Mucosa of rectum (tissue), 2 donors: Measurements from ENCODE around the gene SYNC.
A peak's percentile ranks its signal among the peaks of the same experiment; 100 is the strongest.

Experiments used
- H3K27ac ChIP-seq, 2 donors: one replicate each; pipeline ENCODE4 v1.7.0; 2013; ENCODE audit warnings: inconsistent platforms in 2 of 2, low read depth in 2 of 2, low read length in 2 of 2
- H3K27me3 ChIP-seq, 2 donors: one replicate each; pipeline ENCODE4 v1.7.0; 2013; ENCODE audit warnings: low read length in 2 of 2; ENCODE audit not compliant: control insufficient read depth in 2 of 2, insufficient read depth in 2 of 2
- H3K36me3 ChIP-seq, 2 donors: one replicate each; pipeline ENCODE4 v1.7.0; 2013; ENCODE audit warnings: low read length in 2 of 2; ENCODE audit not compliant: control insufficient read depth in 2 of 2, insufficient read depth in 2 of 2
- H3K4me1 ChIP-seq, 2 donors: one replicate each; pipeline ENCODE4 v1.7.0; 2013; ENCODE audit warnings: low read length in 2 of 2, mild to moderate bottlenecking in 1 of 2; ENCODE audit not compliant: control insufficient read depth in 2 of 2, insufficient read depth in 2 of 2
- H3K4me3 ChIP-seq, 2 donors: one replicate each; pipeline ENCODE4 v1.7.0; 2013; ENCODE audit warnings: low read length in 2 of 2
- H3K9ac ChIP-seq, 2 donors: one replicate each; pipeline ENCODE4 v1.7.0; 2013; ENCODE audit warnings: low read length in 2 of 2, low read depth in 1 of 2, mild to moderate bottlenecking in 1 of 2
- H3K9me3 ChIP-seq, 2 donors: one replicate each; pipeline ENCODE4 v1.7.0; 2013; ENCODE audit warnings: low read length in 2 of 2; ENCODE audit not compliant: control insufficient read depth in 2 of 2
- donor health status: healthy.
- donor health status: Normal muscosa, but diverticular disease.

Gene SYNC

DNA sequence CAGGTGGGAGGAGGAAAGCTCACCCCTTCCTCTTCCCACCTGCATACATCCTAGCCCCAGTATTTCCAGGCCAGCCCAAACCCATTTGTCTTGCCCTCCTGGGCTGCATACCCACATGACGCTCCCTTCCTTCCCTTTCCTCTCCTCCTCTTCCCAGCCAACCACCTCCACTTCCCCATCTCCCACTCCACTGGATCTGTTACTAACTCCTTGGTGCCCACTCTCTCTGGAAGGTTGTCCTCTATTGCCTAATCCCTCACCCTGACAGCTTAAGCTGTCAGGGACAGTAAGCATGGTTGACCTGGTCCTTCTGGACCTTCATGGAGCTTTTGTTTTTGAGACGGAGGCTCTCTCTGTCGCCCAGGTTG lies 23.0 kb upstream of the SYNC start:
- no peaks in the 10 kb centered on the region for H3K27me3 ChIP-seq
- H3K4me3 ChIP-seq, result no peak overlapping the region
- no peaks in the 10 kb centered on the region for H3K36me3 ChIP-seq
- no peaks in the 10 kb centered on the region for H3K9me3 ChIP-seq
- no peak overlapping the region for H3K9ac ChIP-seq
- H3K27ac ChIP-seq, result no peak overlapping the region
- H3K4me1 ChIP-seq, result peaks cover 7 to 8% of the 10 kb centered on the region in 2 donors

DNA sequence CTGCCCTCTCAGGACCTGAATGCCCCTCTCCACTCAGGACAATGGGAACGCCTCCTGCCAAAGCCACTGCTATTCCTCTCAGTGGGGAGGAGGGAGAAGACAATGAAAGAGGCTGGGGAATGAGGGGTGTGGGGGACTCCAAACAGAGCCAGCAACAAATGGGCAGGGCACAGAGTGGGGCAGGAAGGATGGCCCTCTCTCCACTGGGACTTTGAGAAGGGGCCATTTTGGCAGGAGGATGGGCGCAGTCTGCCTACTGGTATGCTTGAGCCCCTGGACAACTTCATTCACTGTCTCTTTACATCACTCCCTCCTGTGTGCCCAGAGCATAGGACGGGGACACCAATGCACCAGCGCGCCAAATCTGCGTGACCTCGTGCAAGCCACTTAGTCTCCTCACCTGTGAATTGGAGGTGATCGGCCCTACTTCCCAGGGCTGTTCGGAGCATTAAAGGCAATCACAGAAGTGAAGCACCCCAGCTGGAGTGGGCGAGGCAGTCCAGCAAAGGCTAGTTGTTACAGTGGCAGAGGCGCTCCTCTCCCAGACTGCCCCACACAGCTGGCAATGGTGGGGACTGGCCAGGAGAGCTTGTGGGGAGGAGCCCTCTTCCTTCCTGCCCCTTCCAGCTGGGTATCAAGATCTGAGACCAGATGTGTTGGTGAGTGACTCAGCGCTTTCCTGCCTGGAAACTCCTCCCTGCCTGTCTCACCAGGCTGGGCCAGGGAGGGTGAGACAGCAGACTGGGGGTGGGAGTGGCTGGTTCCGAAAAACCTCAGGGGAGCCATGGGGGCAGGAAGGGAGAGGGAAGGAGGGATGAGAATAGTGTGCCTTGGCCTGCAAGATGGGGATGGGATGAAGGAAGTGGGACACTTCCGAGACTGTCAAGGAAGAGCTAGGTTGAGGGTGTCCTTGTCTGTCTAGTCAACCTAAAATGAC lies 22.4 kb upstream of the SYNC start:
- H3K36me3 ChIP-seq, result no peaks in the 10 kb centered on the region
- H3K9me3 ChIP-seq, result no peaks in the 10 kb centered on the region
- no peaks in the 10 kb centered on the region for H3K27me3 ChIP-seq
- H3K27ac ChIP-seq, result peak overlapping the region in 1 of 2 donors; percentile 16
- H3K9ac ChIP-seq, result no peak overlapping the region
- H3K4me3 ChIP-seq, result peak overlapping the region in 1 of 2 donors; percentile 13
- H3K4me1 ChIP-seq, result peaks cover 7 to 8% of the 10 kb centered on the region in 2 donors

DNA sequence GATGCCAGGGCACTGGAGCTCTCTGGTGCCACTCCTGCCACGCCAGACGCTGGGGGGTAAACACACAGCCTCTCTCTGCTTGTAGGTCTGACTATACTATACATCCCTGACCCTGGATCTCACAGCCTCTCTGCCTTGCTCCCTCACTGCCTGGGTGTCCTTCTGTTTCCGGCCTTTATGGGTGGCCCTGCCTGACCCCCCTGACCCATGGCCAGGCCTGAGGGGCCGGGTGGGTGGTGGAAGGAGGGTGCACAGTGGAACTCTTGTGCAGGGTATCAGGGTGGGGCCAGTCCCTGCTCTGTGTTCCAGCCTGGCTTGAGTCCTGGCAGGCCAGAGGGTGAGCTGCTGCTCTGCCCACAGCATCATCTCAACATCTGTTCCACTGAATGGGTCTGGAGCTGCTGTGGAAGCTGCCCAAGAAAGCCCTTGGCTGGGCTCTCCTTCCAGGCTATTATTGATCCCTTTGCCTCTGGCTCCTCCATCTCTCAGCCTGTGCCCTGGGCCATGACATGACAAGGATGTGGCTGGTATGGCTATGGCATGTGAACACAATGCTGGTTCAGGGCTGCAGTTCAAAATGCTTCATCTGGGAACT lies 17.2 kb upstream of the SYNC start:
- Histone ChIP-seq H3K36me3 (no peaks in the 10 kb centered on the region), H3K4me1 (peaks cover 11 to 18% of the 10 kb centered on the region in 2 donors), H3K9ac (no peak overlapping the region), H3K27me3 (no peaks in the 10 kb centered on the region), H3K27ac (no peak overlapping the region), H3K9me3 (no peaks in the 10 kb centered on the region), H3K4me3 (no peak overlapping the region)

DNA sequence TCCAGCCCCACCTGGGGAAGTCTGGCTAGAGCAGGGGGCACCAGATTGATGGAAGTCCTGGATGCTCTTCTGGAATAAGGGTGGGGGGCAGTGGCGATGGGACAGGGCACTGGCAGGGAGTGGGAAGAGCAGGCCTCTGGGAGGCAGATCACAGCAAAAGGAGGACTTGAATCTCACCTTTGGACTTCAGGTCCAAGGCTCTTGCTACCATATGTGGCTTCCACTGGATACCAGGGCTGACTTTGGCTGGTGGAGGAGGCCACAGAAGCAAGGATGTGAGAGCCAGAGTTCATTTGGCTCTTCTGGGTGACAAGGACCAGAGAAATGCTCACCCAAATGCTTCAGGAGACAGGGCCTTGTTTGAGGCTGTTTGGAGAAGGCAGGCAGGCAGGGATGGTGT lies 16.0 kb upstream of the SYNC start:
- Histone ChIP-seq H3K27ac (no peak overlapping the region), H3K36me3 (no peaks in the 10 kb centered on the region), H3K9me3 (no peaks in the 10 kb centered on the region), H3K4me1 (peaks cover 11 to 18% of the 10 kb centered on the region in 2 donors), H3K4me3 (no peak overlapping the region), H3K27me3 (no peaks in the 10 kb centered on the region), H3K9ac (no peak overlapping the region)

DNA sequence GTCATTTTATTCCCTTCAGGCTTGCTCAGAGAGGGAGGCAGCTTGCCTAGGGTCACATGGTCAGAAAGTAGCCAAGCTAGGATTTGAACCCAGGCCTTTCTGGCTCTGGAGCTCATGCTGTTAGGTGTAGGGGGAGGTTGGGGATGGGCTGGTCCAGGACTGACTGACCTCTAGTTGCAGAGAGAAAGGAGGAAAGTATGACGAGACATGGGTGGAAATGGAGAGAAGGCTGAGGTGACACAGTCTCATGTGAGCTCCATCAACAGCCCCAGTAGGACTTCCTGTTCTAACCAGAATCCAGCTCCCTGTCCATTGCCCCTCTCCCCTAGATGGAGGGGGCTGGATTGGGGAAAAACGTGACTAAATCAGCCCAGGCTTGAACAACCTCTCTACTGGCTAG lies 15.5 kb upstream of the SYNC start:
- no peak overlapping the region for H3K9ac ChIP-seq
- H3K36me3 ChIP-seq, result no peaks in the 10 kb centered on the region
- H3K4me1 ChIP-seq, result peaks cover 14 to 18% of the 10 kb centered on the region in 2 donors
- H3K27ac ChIP-seq, result no peak overlapping the region
- no peaks in the 10 kb centered on the region for H3K27me3 ChIP-seq
- H3K9me3 ChIP-seq, result no peaks in the 10 kb centered on the region
- no peak overlapping the region for H3K4me3 ChIP-seq

DNA sequence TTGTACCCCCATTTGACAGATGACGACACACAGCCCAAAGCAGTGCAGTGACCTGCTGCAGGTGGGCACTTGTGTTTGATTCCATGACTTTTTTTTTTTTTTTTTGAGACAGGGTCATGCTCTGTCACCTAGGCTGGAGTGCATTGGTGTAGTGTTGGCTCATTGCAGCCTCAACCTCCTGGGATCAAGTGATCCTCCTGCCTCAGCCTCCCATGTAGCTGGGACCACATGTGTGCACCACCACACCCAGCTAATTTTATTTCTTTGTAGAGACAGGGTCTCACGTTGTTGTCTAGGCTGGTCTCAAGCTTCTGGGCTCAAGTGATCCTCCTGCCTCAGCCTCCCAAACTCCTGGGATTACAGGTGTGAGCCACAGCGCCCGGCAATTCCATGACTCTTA lies 14.9 kb upstream of the SYNC start:
- Histone ChIP-seq H3K4me1 (peaks cover 14 to 18% of the 10 kb centered on the region in 2 donors), H3K27me3 (no peaks in the 10 kb centered on the region), H3K36me3 (no peaks in the 10 kb centered on the region), H3K4me3 (no peak overlapping the region), H3K9me3 (no peaks in the 10 kb centered on the region), H3K9ac (no peak overlapping the region), H3K27ac (no peak overlapping the region)

DNA sequence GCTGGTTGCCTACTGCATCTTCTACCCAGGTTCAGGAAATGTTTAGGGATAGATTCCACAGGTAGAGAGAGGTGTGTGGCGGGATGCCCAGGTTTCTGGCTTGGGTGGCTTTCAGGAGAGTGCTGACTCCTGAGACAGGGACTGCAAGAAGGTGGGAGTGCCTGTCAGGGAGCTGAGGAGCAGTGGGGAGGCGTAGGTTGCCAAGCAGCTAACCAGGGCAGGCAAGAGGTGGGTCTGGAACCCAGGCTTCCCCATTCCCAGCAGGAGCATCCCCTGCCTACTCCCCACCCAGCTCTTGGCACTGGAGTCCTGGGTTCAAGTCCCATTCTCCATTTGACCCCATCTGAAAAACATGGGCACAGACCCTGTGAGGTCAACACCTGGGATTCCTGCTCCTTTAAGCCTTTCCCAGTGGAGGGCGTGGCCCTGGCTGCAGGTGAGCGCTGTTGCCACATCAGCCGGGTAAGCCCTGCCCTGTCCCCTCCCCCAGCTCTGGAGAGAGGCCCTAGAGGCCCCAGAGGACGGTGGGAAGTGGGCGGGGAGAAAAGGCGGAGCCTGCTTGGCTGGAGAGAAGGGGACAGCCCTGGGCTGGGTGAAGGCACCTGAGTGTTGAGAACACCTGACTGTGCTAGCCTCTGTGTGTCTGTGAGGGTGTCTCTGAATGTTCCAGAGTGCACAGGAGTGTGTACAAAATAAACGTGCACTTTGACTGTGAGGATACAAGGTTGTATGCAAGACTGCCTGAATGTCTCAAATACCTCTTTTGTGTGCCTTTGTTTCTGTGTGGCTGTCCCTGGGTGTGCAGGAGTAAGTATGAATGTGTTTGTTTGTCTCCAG lies 14.0 kb upstream of the SYNC start:
- H3K9ac ChIP-seq, result peak overlapping the region; percentile 59 to 65
- H3K27me3 ChIP-seq, result no peaks in the 10 kb centered on the region
- no peaks in the 10 kb centered on the region for H3K36me3 ChIP-seq
- H3K27ac ChIP-seq, result peak overlapping the region; percentile 88 to 90
- no peaks in the 10 kb centered on the region for H3K9me3 ChIP-seq
- peaks cover 16 to 24% of the 10 kb centered on the region in 2 donors for H3K4me1 ChIP-seq
- H3K4me3 ChIP-seq, result peak overlapping the region; percentile 7 to 31

DNA sequence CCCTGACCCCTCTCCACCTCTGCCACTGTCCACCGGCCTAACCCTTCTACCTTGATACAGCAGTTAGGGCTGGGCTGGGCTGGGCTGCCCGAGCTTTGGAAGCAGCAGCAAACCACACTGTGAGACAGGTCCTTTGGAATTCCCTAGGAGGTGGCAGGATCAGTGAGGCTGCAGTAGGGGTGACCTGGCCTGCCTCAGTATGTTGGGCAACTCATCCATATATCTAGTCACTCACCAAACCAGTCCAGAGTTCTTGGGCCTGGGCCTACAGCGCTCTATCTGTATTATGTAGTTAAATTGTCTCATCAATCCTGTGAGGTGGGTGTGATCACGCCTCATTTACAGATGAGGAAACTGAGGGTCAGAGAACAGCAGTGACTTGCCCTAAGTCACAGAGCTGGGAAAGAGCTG lies 13.3 kb upstream of the SYNC start:
- H3K4me1 ChIP-seq, result peaks cover 16 to 24% of the 10 kb centered on the region in 2 donors
- H3K9ac ChIP-seq, result peak overlapping the region; percentile 59 to 65
- H3K36me3 ChIP-seq, result no peaks in the 10 kb centered on the region
- no peaks in the 10 kb centered on the region for H3K9me3 ChIP-seq
- H3K27me3 ChIP-seq, result no peaks in the 10 kb centered on the region
- no peak overlapping the region for H3K4me3 ChIP-seq
- H3K27ac ChIP-seq, result peak overlapping the region; percentile 88 to 90

DNA sequence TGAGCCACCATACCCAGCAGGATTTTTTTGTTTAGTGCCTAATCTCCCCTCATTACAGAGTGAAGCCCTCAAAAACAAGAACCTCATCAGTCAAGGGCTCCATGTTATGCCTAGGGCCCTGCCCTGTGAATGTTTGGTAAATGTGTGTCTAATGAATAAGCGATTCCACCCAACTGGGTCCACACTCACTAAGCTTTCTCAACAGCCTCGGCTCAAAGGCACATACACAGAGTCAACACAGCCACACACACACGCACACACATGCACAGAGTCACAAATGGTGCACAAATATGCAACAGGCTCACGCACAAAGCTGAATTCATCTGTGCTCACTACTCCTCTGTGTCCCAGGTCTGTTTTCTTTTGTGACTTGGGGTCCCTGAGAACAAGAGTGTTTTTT lies 11.7 kb upstream of the SYNC start:
- Histone ChIP-seq H3K27ac (no peak overlapping the region), H3K36me3 (no peaks in the 10 kb centered on the region), H3K9me3 (no peaks in the 10 kb centered on the region), H3K4me1 (peaks cover 16 to 24% of the 10 kb centered on the region in 2 donors), H3K27me3 (no peaks in the 10 kb centered on the region), H3K9ac (no peak overlapping the region), H3K4me3 (no peak overlapping the region)

DNA sequence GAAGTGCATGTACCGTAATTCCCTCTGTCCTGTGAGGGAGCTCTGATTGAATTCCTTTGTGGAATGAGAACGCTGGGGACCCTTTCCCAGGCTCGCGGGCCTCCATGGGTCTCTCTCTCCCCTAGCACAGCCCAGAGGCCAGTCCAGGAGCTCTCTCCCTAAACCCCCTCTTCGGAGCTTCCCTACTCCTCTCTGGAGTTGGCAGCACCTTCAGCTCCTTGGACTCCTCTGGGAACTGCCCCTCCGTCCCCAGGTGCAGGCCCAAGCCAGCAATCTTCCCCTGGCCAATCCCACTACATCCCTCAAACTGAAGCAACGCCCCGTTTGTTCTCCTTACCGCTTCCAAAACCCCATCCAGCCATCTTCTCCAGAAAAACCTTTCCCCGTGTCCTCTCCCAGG lies 10.5 kb upstream of the SYNC start:
- Histone ChIP-seq H3K27me3 (no peaks in the 10 kb centered on the region), H3K9me3 (no peaks in the 10 kb centered on the region), H3K36me3 (no peaks in the 10 kb centered on the region)

More for the DNA sequence above, 10.5 kb upstream of the SYNC start:
- peaks cover 16 to 24% of the 10 kb centered on the region in 2 donors for H3K4me1 ChIP-seq
- H3K4me3 ChIP-seq, result no peak overlapping the region
- H3K9ac ChIP-seq, result no peak overlapping the region
- no peak overlapping the region for H3K27ac ChIP-seq
